GM12873 (cell line): ENCODE results near the gene SLC47A1.

Source experiments
- CTCF ChIP-seq: IDR thresholded peaks from 2 replicates; pipeline ENCODE4 v1.5.1; 2012; ENCODE audit warnings: low read depth, mild to moderate bottlenecking, moderate library complexity, low read length, control low read depth; ENCODE audit not compliant: insufficient read depth; ENCODE audit errors: missing control alignments

SLC47A1 gene

GRCh38 chr17:19533718-19534561, at the start of gene SLC47A1:
Gene SLC47A1, plus strand, starts transcription at chr17:19533854. Its CDS starts 86 bp downstream, at chr17:19533940.
- no peak for TF ChIP-seq CTCF

- TF ChIP-seq CTCF: no peak
Observed at GRCh38 chr17:19485800-19486340, 47.8 kb upstream of the SLC47A1 start.

- TF ChIP-seq CTCF: no peak
Observed at GRCh38 chr17:19486351-19487023, 47.2 kb upstream of the SLC47A1 start.

GRCh38 chr17:19487024-19487600, 46.5 kb upstream of the SLC47A1 start:
- no peak for TF ChIP-seq CTCF

- no peak for TF ChIP-seq CTCF
Observed at GRCh38 chr17:19492141-19492540, 41.5 kb upstream of the SLC47A1 start.

- TF ChIP-seq CTCF: no peak
Observed at GRCh38 chr17:19494961-19495806, 38.5 kb upstream of the SLC47A1 start.
